GM19193 (cell line): ENCODE measurements around the gene ALKBH4.

Experiments
- POLR2A ChIP-seq: IDR thresholded peaks from 4 replicates; pipeline ENCODE4 v1.6.1; 2011; ENCODE audit not compliant: insufficient read depth, insufficient read length; ENCODE audit errors: extremely low read depth

ALKBH4 gene

GRCh38 chr7:102439963-102440795 is 24.5 kb downstream of the ALKBH4 start:
- no peak for TF ChIP-seq POLR2A

- TF ChIP-seq POLR2A = no peak
Observed at GRCh38 chr7:102436118-102436517, 28.5 kb downstream of the ALKBH4 start.

- no peak for TF ChIP-seq POLR2A
Observed at GRCh38 chr7:102434039-102434486, 30.6 kb downstream of the ALKBH4 start.

- peak; percentile 65 for TF ChIP-seq POLR2A
Observed at GRCh38 chr7:102433219-102434038, 31.2 kb downstream of the ALKBH4 start, which contains the start of gene ORAI2. TSS of gene ORAI2 (plus strand) at chr7:102433575. CDS start at chr7:102438957, 5,382 bp downstream.

- peak; percentile 4 for TF ChIP-seq POLR2A
Observed at GRCh38 chr7:102432442-102433218, 32.0 kb downstream of the ALKBH4 start.

- peak; percentile 50 for TF ChIP-seq POLR2A
Observed at GRCh38 chr7:102431617-102432298, 32.9 kb downstream of the ALKBH4 start.

- no peak for TF ChIP-seq POLR2A
Observed at GRCh38 chr7:102429141-102429899, 35.3 kb downstream of the ALKBH4 start.

GRCh38 chr7:102427019-102427405 is 37.7 kb downstream of the ALKBH4 start:
- TF ChIP-seq POLR2A = no peak

GRCh38 chr7:102426268-102427018 is 38.2 kb downstream of the ALKBH4 start:
- peak; percentile 48 for TF ChIP-seq POLR2A

- peak; percentile 86 for TF ChIP-seq POLR2A
Observed at GRCh38 chr7:102425639-102426267, 38.9 kb downstream of the ALKBH4 start.

GRCh38 chr7:102424787-102425218 is 39.9 kb downstream of the ALKBH4 start:
- TF ChIP-seq POLR2A = no peak

- no peak for TF ChIP-seq POLR2A
Observed at GRCh38 chr7:102424129-102424551, 40.5 kb downstream of the ALKBH4 start.
